Measurements from ENCODE around the gene RNF41. TPM values are rescaled to one million over a fixed set of nuclear protein-coding genes. Genes with fewer than 3 reads are reported as not detected.

RNF41 gene
- total RNA-seq, 2 experiments from 2014 or later = 23.4 to 27.4 TPM

DNA sequence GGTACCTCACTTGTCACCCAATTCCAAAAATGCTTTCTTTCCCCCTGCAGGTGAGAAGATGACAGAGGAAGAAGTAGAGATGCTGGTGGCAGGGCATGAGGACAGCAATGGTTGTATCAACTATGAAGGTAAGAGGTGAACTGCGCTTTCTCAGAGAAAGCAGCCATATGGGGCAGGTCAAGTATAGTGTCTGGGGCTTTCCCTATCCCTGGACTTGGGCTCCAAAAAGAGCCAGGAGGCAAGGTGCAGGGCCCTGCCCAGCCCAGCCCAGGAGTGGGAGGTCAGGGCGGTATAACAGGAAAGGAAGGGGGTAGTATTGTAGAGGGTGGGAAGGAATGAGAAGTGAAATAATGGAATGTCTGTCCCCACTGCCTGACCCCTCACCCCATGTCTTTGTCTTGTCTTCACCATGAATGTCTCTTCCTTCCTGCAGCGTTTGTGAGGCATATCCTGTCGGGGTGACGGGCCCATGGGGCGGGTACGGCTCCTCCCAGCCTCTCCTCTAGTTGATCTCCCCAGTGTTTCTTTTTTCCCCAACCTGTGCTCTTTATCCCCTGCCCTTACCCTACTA, 61.4 kb downstream of the RNF41 start:
- peak overlapping the region; percentile 98 for H3K27ac Mint-ChIP-seq
- CTCF ChIA-PET = interaction anchor here (0.8 to 3.9 kb wide), 8 partner anchors 14 to 422 kb away, joined by 3 to 25 read pairs (median 6); partner anchors contain the start of genes ESYT1, SMARCC2 and ZC3H10
- no peaks in the 10 kb centered on the region for H3K27me3 Mint-ChIP-seq
- H3K4me3 Mint-ChIP-seq = peak overlapping the region; percentile 95
- no peaks in the 10 kb centered on the region for H3K9me3 Mint-ChIP-seq
- intact Hi-C loops (cut with micrococcal nuclease) = no loop called here
- ATAC-seq (peak; percentile 54), DNase-seq (peak; percentile 82)
- TF ChIP-seq, protein P1, sequence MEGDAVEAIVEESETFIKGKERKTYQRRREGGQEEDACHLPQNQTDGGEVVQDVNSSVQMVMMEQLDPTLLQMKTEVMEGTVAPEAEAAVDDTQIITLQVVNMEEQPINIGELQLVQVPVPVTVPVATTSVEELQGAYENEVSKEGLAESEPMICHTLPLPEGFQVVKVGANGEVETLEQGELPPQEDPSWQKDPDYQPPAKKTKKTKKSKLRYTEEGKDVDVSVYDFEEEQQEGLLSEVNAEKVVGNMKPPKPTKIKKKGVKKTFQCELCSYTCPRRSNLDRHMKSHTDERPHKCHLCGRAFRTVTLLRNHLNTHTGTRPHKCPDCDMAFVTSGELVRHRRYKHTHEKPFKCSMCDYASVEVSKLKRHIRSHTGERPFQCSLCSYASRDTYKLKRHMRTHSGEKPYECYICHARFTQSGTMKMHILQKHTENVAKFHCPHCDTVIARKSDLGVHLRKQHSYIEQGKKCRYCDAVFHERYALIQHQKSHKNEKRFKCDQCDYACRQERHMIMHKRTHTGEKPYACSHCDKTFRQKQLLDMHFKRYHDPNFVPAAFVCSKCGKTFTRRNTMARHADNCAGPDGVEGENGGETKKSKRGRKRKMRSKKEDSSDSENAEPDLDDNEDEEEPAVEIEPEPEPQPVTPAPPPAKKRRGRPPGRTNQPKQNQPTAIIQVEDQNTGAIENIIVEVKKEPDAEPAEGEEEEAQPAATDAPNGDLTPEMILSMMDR (IDR thresholded peaks at IDR 0.05) = no peak
- peaks cover 63% of the 10 kb centered on the region for H3K36me3 Mint-ChIP-seq (ENCODE audit: low read depth)
- peaks cover 27% of the 10 kb centered on the region for H3K4me1 Mint-ChIP-seq (ENCODE audit: low read depth)
- POLR2A ChIA-PET = interaction anchor here (0.7 to 5.7 kb wide), 20 partner anchors 9 to 129 kb away, joined by 3 to 51 read pairs (median 9); partner anchors contain the start of genes ESYT1, MYL6B, SMARCC2 and ZC3H10

DNA sequence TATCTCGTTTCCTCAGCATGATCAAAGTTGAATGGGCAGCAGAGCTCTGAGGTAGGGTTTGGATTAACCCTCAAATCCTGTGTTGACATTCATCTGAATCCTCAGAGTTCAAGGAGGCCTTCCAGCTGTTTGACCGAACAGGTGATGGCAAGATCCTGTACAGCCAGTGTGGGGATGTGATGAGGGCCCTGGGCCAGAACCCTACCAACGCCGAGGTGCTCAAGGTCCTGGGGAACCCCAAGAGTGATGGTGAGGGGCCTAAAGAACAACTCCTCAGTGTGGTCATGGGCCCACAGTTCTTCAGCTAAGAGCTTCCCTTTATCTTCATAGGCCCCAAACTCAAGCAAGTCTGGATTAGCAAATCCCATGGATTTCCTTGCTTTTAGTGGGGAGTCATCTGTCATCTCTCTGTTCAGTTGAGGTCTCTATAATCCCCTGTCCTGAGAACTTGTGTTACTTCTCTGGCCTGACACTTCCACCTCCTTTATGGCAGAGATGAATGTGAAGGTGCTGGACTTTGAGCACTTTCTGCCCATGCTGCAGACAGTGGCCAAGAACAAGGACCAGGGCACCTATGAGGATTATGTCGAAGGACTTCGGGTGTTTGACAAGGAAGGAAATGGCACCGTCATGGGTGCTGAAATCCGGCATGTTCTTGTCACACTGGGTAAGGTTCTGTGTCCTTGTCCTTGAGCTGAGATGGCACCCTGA, 62.1 kb downstream of the RNF41 start:
- peak overlapping the region; percentile 95 for H3K4me3 Mint-ChIP-seq
- peaks cover 27% of the 10 kb centered on the region for H3K4me1 Mint-ChIP-seq (ENCODE audit: low read depth)
- CTCF ChIA-PET = interaction anchor here (1.0 to 3.9 kb wide), 9 partner anchors 10 to 53 kb away, joined by 3 to 25 read pairs (median 4); partner anchors contain the start of genes SMARCC2 and ZC3H10
- POLR2A ChIA-PET = interaction anchor here (0.6 to 5.7 kb wide), 15 partner anchors 8 to 164 kb away, joined by 3 to 51 read pairs (median 7); partner anchors contain the start of genes ESYT1, MYL6B, SMARCC2 and ZC3H10
- peak overlapping the region; percentile 98 for H3K27ac Mint-ChIP-seq
- H3K27me3 Mint-ChIP-seq = no peaks in the 10 kb centered on the region
- intact Hi-C loops (cut with micrococcal nuclease) = loop anchor here (2.0 kb wide), 1 partner anchor 31 kb away; the partner anchor contains the start of gene ESYT1
- ATAC-seq (no peak), DNase-seq (no peak)
- H3K9me3 Mint-ChIP-seq = no peaks in the 10 kb centered on the region
- TF ChIP-seq, protein P1 (IDR thresholded peaks at IDR 0.05) = no peak
- H3K36me3 Mint-ChIP-seq (ENCODE audit: low read depth) = peaks cover 66% of the 10 kb centered on the region

DNA sequence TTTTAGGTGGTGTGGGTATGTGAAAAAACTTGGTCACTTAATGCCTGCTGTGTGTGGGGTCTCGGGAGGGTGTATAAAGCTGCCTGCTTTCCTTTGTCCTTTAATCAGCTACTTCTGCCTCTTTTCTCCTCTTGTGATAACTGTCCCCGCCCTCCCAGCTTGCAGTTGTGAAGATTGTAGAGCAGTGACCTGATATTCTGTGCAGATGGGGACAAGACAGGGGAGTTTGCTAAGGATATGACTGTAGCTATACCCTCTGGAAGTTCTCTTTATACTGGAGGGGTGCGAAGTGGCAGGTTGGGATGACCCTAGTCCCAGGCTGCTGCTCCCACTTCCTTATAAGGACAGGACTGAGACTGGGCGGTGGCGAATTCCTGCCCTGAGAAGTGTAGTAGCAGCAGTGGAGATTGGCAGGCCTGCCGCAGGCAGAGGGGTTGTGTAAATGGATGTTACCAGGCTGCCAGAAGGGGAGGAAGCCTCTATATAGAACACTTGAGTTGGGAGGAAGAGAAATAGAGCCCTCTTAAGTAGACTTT, 62.7 kb downstream of the RNF41 start:
- intact Hi-C loops (cut with micrococcal nuclease) = loop anchor here (2.0 kb wide), 1 partner anchor 30 kb away; the partner anchor contains the start of gene ESYT1
- H3K9me3 Mint-ChIP-seq = no peaks in the 10 kb centered on the region
- peak overlapping the region; percentile 95 for H3K4me3 Mint-ChIP-seq
- TF ChIP-seq, protein P1 (IDR thresholded peaks at IDR 0.05) = no peak
- peak overlapping the region; percentile 98 for H3K27ac Mint-ChIP-seq
- DNase-seq = peak; percentile 46
- POLR2A ChIA-PET = interaction anchor here (1.0 to 5.7 kb wide), 15 partner anchors 10 to 163 kb away, joined by 3 to 51 read pairs (median 6); partner anchors contain the start of genes ESYT1, SMARCC2 and ZC3H10
- H3K36me3 Mint-ChIP-seq (ENCODE audit: low read depth) = peaks cover 60% of the 10 kb centered on the region
- CTCF ChIA-PET = interaction anchor here (1.0 to 2.8 kb wide), 10 partner anchors 10 to 54 kb away, joined by 3 to 19 read pairs (median 3); partner anchors contain the start of genes SMARCC2 and ZC3H10
- no peaks in the 10 kb centered on the region for H3K27me3 Mint-ChIP-seq
- ATAC-seq = no peak
- peaks cover 27% of the 10 kb centered on the region for H3K4me1 Mint-ChIP-seq (ENCODE audit: low read depth)

DNA sequence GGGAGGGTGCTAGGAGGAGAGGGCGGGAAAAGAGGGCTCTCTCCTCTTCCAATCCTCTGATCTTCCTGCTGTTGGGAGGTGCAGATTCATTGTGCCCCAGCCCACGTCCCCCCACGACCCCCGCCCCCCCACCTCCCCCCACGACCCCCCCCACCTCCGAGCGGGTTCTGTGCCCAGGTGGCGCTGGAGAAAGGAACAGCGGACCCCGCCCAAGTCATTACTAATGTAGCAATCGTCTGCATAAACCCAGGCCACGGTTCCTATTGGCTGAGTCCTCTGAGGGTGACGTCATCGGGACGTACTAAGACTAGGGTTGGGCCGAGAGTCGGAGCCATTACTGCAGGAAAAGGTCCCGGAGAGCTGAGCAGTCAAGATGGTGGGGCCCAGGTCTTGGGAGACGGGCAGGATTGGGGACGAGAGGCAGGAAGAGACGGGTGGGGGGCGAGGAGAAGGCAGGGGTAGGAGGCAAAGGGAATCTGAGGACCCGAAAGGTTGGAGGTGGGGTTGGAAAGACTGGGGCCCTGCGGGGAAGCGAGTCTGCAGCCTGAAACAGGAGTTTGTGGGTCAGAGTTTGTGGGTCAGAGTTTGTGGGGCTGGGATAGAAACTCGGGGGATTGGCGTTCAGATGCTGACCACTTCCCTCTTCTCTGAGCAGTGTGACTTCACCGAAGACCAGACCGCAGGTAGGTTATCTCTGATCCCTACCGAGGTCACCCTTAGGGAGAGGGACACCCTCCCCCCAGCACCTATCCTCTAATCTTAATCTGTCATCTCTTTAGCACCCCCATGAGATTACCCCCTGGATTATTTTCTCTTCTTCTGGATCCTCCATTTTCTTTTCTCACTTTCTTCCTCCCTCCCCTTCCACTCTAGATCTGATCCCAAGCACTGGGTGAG, 63.4 kb downstream of the RNF41 start, which contains the start of gene MYL6:
Gene MYL6 (plus strand): TSS at position 331 of the 897 bp plus-strand sequence. CDS start 43 bp downstream, at position 374.
- Mint-ChIP-seq H3K36me3 (ENCODE audit: low read depth) (peaks cover 55% of the 10 kb centered on the region), H3K4me3 (peak within 1 kb of the TSS; percentile 95), H3K27me3 (no peaks in the 10 kb centered on the region), H3K27ac (peak within 1 kb of the TSS; percentile 98), H3K4me1 (ENCODE audit: low read depth) (peaks cover 33% of the 10 kb centered on the region), H3K9me3 (no peaks in the 10 kb centered on the region)
- TF ChIP-seq, protein P1 (IDR thresholded peaks at IDR 0.05) = no peak
- CTCF ChIA-PET = interaction anchor here (1.0 to 2.8 kb wide), 8 partner anchors 11 to 40 kb away, joined by 3 to 19 read pairs (median 4); partner anchors contain the start of genes SMARCC2 and ZC3H10
- peak; percentile 87 for ATAC-seq
- intact Hi-C loops (cut with micrococcal nuclease) = loop anchor here (2.0 kb wide), 1 partner anchor 29 kb away; the partner anchor contains the start of gene ESYT1
- POLR2A ChIA-PET = interaction anchor here (0.6 to 5.7 kb wide), 15 partner anchors 9 to 163 kb away, joined by 3 to 51 read pairs (median 5); partner anchors contain the start of genes ESYT1, SMARCC2 and ZC3H10
- peak; percentile 98 for DNase-seq

Measured in activated CD8-positive, alpha-beta T cell treated with anti-CD3 and anti-CD28 coated beads for 36 hours (primary cell).